ENCODE data around the gene UBAC2.

The UBAC2 gene

GRCh38 chr13:99250982-99251825 lies 50.5 kb downstream of the UBAC2 start:
- no peak for DNase-seq

- no peak for DNase-seq
Measured at GRCh38 chr13:99251921-99252320, 51.3 kb downstream of the UBAC2 start.

- no peak for DNase-seq
Measured at GRCh38 chr13:99254830-99255229, 54.2 kb downstream of the UBAC2 start.

- DNase-seq: no peak
Measured at GRCh38 chr13:99255271-99255670, 54.6 kb downstream of the UBAC2 start.

GRCh38 chr13:99256283-99256682 lies 55.6 kb downstream of the UBAC2 start:
- DNase-seq: no peak

- DNase-seq: no peak
Measured at GRCh38 chr13:99256709-99257108, 56.1 kb downstream of the UBAC2 start.

GRCh38 chr13:99257291-99257690 lies 56.6 kb downstream of the UBAC2 start:
- no peak for DNase-seq

GRCh38 chr13:99258210-99258860 lies 57.7 kb downstream of the UBAC2 start, which contains the start of gene GPR18:
Gene GPR18, minus strand, starts transcription at chr13:99258379. Its CDS starts 2,507 bp downstream, at chr13:99255872.
- no peak for DNase-seq

GRCh38 chr13:99258946-99259345 lies 58.3 kb downstream of the UBAC2 start:
- no peak for DNase-seq

GRCh38 chr13:99260216-99260615 lies 59.6 kb downstream of the UBAC2 start:
- DNase-seq: no peak

- DNase-seq: no peak
Measured at GRCh38 chr13:99261059-99261458, 60.4 kb downstream of the UBAC2 start.

- no peak for DNase-seq
Measured at GRCh38 chr13:99263126-99263785, 62.6 kb downstream of the UBAC2 start.

- DNase-seq: no peak
Measured at GRCh38 chr13:99264051-99264450, 63.4 kb downstream of the UBAC2 start.

GRCh38 chr13:99265162-99265800 lies 64.6 kb downstream of the UBAC2 start:
- no peak for DNase-seq

GRCh38 chr13:99265821-99266426 lies 65.3 kb downstream of the UBAC2 start:
- peak; percentile 13 for DNase-seq

- DNase-seq: no peak
Measured at GRCh38 chr13:99266827-99267226, 66.2 kb downstream of the UBAC2 start.

- no peak for DNase-seq
Measured at GRCh38 chr13:99267927-99268326, 67.3 kb downstream of the UBAC2 start.

- DNase-seq: no peak
Measured at GRCh38 chr13:99268822-99269221, 68.2 kb downstream of the UBAC2 start.

- DNase-seq: no peak
Measured at GRCh38 chr13:99269627-99270241, 69.1 kb downstream of the UBAC2 start.

- no peak for DNase-seq
Measured at GRCh38 chr13:99270518-99270917, 69.9 kb downstream of the UBAC2 start.

GRCh38 chr13:99271249-99271648 lies 70.6 kb downstream of the UBAC2 start:
- DNase-seq: no peak

- DNase-seq: no peak
Measured at GRCh38 chr13:99272481-99272880, 71.8 kb downstream of the UBAC2 start.

Data from NCI-H1048 (cell line).